Left ventricle myocardium inferior (tissue), 1 donor: ENCODE measurements around the gene RNLS. TPM values are rescaled to one million over a fixed set of nuclear protein-coding genes. Genes with fewer than 3 reads are reported as not detected.

Experiments used
- DNase-seq: peaks from one replicate; pipeline ENCODE4 v3.0.0-alpha.2; 2020
- H3K27ac ChIP-seq: fragments of 200-600 bp; replicated peaks from 2 replicates; pipeline ENCODE4 v1.8.0; 2021
- H3K27me3 ChIP-seq: fragments of 200-600 bp; 2 replicates; pipeline ENCODE4 v1.8.0; 2021; ENCODE audit warnings: low read depth
- H3K36me3 ChIP-seq: fragments of 200-600 bp; 2 replicates; pipeline ENCODE4 v1.8.0; 2021
- H3K4me1 ChIP-seq: fragments of 200-600 bp; 2 replicates; pipeline ENCODE4 v1.8.0; 2021
- H3K4me3 ChIP-seq: fragments of 200-600 bp; 2 replicates; pipeline ENCODE4 v1.8.0; 2021; ENCODE audit warnings: mild to moderate bottlenecking, moderate library complexity
- H3K9me3 ChIP-seq: fragments of 200-600 bp; replicated peaks from 2 replicates; pipeline ENCODE4 v1.8.0; 2021
- CTCF ChIP-seq: fragments of 200-600 bp; IDR thresholded peaks from 2 replicates; pipeline ENCODE4 v1.8.0; 2021; ENCODE audit warnings: antibody characterized with exemption, mild to moderate bottlenecking, borderline replicate concordance
- intact Hi-C: fragments of 100-400 bp; cut with micrococcal nuclease; formaldehyde crosslinking; loops from one replicate; pipeline ENCODE4 v1.11.0; 2022
- total RNA-seq: library from RNA; stranded (reverse); fragmentation: NEBNext Ultra II Directional; extraction: Animal tissue kit (Norgen Biotek cat#: 25700); gene quantifications from one replicate; pipeline ENCODE4 v1.2.1, GENCODE V29; 2021
- donor health status: DM: no; HTN: yes; CAD: no; lungs with severe emphysema.

The RNLS gene
- total RNA-seq, 1 donor from 2014 or later: 14.3 TPM

DNA sequence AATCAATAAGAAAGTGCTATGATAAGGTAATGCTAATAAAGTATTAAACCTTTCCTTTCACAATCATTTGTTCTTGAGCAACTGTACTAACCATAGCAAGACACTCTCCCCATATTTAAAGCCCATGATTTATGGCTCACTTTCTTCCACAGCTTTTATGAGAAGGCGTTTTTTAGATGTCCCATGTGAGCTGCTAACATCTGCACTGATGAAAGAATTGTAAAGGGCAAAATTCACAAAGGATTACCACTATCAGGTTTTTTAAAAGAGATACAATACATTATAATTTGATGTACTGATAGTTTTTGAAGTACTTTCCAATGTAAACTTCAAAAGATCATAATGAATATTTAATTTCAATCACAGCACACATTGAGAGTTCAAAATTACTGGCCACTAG, 75.7 kb downstream of the RNLS start:
- no peaks in the 10 kb centered on the region for H3K27me3 ChIP-seq
- intact Hi-C loops: no loop called here

DNA sequence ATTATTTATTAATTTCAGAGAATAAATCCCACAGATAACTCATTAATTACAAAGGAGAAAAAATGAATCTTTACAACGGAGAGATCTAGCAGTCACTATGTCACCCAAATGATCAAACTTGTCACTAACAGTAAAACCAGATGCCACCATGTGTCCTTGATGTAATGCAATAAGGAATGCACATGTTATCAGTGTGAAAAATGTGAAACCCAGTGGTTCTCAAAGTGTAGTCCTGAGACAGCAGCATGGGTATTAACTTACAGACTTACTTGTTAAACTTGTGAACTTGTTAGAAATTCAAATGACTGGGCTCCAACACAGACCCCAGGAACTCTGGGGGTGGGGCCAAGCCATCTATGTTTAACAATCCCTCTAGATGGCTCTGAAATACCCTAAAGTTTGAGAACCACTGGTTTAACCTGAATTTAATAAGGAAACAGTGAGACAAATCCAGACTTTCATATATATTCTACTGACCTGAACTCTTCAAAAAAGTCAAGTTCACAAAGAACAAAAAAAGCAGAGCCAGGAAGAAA, 77.4 kb downstream of the RNLS start:
- intact Hi-C loops: no loop called here
- Histone ChIP-seq H3K4me3 (no peak overlapping the region), H3K9me3 (no peaks in the 10 kb centered on the region), H3K27me3 (no peaks in the 10 kb centered on the region), H3K36me3 (no peaks in the 10 kb centered on the region), H3K27ac (no peak overlapping the region), H3K4me1 (peaks cover 6% of the 10 kb centered on the region)
- no peak for DNase-seq
- TF ChIP-seq CTCF: no peak

More for the DNA sequence above, 75.7 kb downstream of the RNLS start:
- H3K4me3 ChIP-seq: no peak overlapping the region
- H3K4me1 ChIP-seq: peaks cover 6% of the 10 kb centered on the region
- H3K9me3 ChIP-seq: no peaks in the 10 kb centered on the region
- no peak for DNase-seq
- no peak overlapping the region for H3K27ac ChIP-seq
- H3K36me3 ChIP-seq: no peaks in the 10 kb centered on the region
- TF ChIP-seq CTCF: no peak

DNA sequence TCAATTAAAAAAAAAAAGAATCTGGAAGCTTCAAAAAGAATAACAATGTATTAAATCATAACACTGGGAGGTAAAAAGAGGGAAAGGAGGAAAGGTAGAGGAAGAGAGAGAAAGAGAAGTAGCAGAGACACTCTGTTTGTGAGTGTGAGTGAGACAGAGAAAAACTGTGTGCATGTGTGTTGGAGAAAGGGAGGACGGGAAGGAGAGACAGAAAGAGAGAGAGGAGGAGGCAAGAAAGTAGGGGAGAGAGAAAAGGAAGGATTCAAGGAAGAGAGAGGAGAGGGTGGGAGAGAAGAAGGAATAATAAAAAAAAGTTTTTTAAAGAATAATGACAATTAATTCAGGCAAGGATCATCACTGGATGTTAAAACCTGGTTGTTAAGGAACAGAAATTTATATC, 77.9 kb downstream of the RNLS start:
- DNase-seq: no peak
- intact Hi-C loops: no loop called here
- peaks cover 6% of the 10 kb centered on the region for H3K4me1 ChIP-seq
- no peaks in the 10 kb centered on the region for H3K9me3 ChIP-seq
- no peak for TF ChIP-seq CTCF
- no peaks in the 10 kb centered on the region for H3K27me3 ChIP-seq
- no peak overlapping the region for H3K27ac ChIP-seq
- H3K36me3 ChIP-seq: no peaks in the 10 kb centered on the region
- H3K4me3 ChIP-seq: no peak overlapping the region

- intact Hi-C loops: no loop called here
- no peaks in the 10 kb centered on the region for H3K36me3 ChIP-seq
- H3K9me3 ChIP-seq: no peaks in the 10 kb centered on the region
- no peak for DNase-seq
- no peak for TF ChIP-seq CTCF
- H3K27ac ChIP-seq: no peak overlapping the region
- peaks cover 5% of the 10 kb centered on the region for H3K4me1 ChIP-seq
- H3K27me3 ChIP-seq: no peaks in the 10 kb centered on the region
- no peak overlapping the region for H3K4me3 ChIP-seq
Observed at GRCh38 chr10:88500656-88501055, 82.5 kb downstream of the RNLS start.

GRCh38 chr10:88499569-88500470, 83.3 kb downstream of the RNLS start:
- H3K4me1 ChIP-seq: peaks cover 5% of the 10 kb centered on the region
- H3K9me3 ChIP-seq: no peaks in the 10 kb centered on the region
- TF ChIP-seq CTCF: no peak
- H3K4me3 ChIP-seq: no peak overlapping the region
- H3K27me3 ChIP-seq: no peaks in the 10 kb centered on the region
- no peaks in the 10 kb centered on the region for H3K36me3 ChIP-seq
- no peak overlapping the region for H3K27ac ChIP-seq
- intact Hi-C loops: no loop called here
- DNase-seq: no peak
